ENCODE results near the gene NAPA.

GRCh38 chr19:47469363-47469700 lies 45.5 kb downstream of the NAPA start:
- no peak for TF ChIP-seq CTCF (CRISPR knock-in tag; IDR thresholded peaks at IDR 0.05)
- TF ChIP-seq PBX3 (CRISPR knock-in tag; IDR thresholded peaks at IDR 0.05; ENCODE audit: borderline replicate concordance), result no peak
- TF ChIP-seq CEBPB (IDR thresholded peaks at IDR 0.05; ENCODE audit: borderline replicate concordance, low read depth, low read length), result no peak
- no peak for TF ChIP-seq STAT6 (CRISPR knock-in tag; IDR thresholded peaks at IDR 0.05; ENCODE audit: borderline replicate concordance)
- no peak for TF ChIP-seq THAP8 (CRISPR knock-in tag; IDR thresholded peaks at IDR 0.05; ENCODE audit: borderline replicate concordance)
- TF ChIP-seq EP300 (IDR thresholded peaks at IDR 0.05; ENCODE audit: low read depth in 2 of 2, low read length in 2 of 2), result no peak
- TF ChIP-seq EP300 (CRISPR knock-in tag; IDR thresholded peaks at IDR 0.05; ENCODE audit: borderline replicate concordance), result no peak
- TF ChIP-seq ZNF24 (IDR thresholded peaks at IDR 0.05), result no peak
- TF ChIP-seq DMTF1 (CRISPR knock-in tag; IDR thresholded peaks at IDR 0.05), result no peak
- no peak for TF ChIP-seq RELA (CRISPR knock-in tag; IDR thresholded peaks at IDR 0.05)
- TF ChIP-seq KDM5A (IDR thresholded peaks at IDR 0.05; ENCODE audit: borderline replicate concordance, low read length), result no peak
- no peak for TF ChIP-seq RXRA (CRISPR knock-in tag; IDR thresholded peaks at IDR 0.05)
- no peak for TF ChIP-seq DNMT1 (CRISPR knock-in tag; IDR thresholded peaks at IDR 0.05)
